DOHH2 (cell line): ENCODE data around the gene P4HTM.
A peak's percentile ranks its signal among the peaks of the same experiment; 100 is the strongest.

Experiments
- CTCF ChIP-seq: fragments of 200-600 bp; sonication (generic); IDR thresholded peaks from one replicate; pipeline ENCODE4 v1.5.1; 2014; ENCODE audit warnings: antibody characterized with exemption, mild to moderate bottlenecking, low read depth, low read length; ENCODE audit not compliant: poor library complexity, severe bottlenecking
- EZH2phosphoT487 ChIP-seq: fragments of 200-600 bp; sonication (generic); IDR thresholded peaks from 2 replicates; pipeline ENCODE4 v1.6.1; 2017; ENCODE audit warnings: borderline replicate concordance, mild to moderate bottlenecking, antibody characterized with exemption, low read length, moderate library complexity, mixed read lengths

DNA sequence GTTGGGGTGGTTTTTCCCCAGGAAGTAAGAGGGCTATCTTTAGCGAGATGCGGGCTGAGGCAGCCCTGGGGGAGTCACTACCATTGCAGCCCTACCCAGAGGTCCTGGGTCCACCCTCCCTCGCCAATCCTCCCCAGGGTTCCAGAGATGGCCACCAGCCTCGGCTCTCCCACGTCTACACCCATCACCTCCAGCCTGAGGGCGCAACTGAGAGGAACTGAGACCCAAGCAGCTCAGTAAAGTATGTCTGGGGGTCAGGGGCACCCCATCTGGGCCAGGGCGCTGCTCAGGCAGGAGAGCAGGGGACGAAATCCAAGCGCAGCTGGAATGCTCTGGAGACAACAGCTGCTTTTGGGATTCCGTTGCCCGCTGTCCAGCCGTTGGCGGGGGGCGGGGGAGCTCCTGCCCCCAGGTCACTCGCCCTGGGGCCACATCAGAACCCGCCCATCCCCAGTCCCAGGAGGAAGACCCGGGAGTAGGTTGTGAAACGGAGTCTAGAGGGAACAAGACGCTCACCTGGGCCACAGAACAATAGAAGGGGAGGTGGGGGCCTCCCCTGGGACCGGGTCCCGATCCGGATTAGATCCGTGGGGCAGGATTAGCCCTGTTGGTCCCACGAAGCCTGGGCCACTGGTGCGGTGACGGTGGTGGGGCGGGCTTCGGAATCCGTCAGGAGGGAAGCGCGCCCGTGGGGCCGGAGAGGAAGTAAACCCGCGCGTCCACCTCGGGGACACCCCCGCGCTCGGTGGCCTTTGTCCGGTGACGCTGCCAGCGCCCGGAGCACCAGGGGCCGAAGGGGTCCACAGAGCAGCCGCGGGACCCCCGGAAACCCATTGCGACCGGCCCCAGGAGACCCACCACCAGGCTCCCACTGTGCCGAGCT is 30.5 kb downstream of the P4HTM start:
- TF ChIP-seq CTCF (peak; percentile 13), EZH2phosphoT487 (no peak)
